D721Med (cell line): ENCODE data around the gene DBX2.
"Not testable (repeated sequence)": the region's sequence is repeated elsewhere in the genome, so short reads cannot be mapped to it uniquely, and the experiment has no call there.

ENCODE experiments used
- DNase-seq: peaks from one replicate; pipeline ENCODE4 v3.0.0; 2011; ENCODE audit warnings: low spot score; ENCODE audit not compliant: insufficient read length
- FAIRE-seq: peaks from 2 replicates; lab custom pipeline; 2011; peaks lifted over from hg19 to GRCh38; lab: Jason Lieb, UNC
- TF ChIP-seq, protein P1 (sequence below): IDR thresholded peaks from 2 replicates; pipeline ENCODE4 v1.5.1; 2012; ENCODE audit warnings: mild to moderate bottlenecking, control low read depth; ENCODE audit not compliant: insufficient read depth; ENCODE audit errors: missing control alignments

The DBX2 gene

DNA sequence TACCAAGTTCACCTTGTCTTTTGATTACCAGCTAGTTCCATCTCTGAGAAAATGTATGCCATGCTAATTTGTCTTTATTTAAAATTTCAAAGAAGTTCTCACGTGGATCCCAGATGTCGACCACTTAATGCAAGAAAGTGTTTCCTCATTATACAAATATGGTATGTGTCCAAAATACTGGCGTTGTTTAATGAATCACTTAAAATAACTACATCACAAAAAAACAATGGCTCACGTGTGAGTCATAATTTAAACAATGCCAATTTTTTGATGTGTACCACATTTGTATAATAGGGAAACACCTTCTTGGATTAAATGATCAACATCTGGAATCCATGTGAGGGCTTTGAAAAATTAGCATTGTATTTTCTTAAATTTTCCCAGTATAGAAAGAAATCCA lies 40.8 kb downstream of the DBX2 start:
- no peak for DNase-seq
- no peak for FAIRE-seq
- TF ChIP-seq, protein P1, sequence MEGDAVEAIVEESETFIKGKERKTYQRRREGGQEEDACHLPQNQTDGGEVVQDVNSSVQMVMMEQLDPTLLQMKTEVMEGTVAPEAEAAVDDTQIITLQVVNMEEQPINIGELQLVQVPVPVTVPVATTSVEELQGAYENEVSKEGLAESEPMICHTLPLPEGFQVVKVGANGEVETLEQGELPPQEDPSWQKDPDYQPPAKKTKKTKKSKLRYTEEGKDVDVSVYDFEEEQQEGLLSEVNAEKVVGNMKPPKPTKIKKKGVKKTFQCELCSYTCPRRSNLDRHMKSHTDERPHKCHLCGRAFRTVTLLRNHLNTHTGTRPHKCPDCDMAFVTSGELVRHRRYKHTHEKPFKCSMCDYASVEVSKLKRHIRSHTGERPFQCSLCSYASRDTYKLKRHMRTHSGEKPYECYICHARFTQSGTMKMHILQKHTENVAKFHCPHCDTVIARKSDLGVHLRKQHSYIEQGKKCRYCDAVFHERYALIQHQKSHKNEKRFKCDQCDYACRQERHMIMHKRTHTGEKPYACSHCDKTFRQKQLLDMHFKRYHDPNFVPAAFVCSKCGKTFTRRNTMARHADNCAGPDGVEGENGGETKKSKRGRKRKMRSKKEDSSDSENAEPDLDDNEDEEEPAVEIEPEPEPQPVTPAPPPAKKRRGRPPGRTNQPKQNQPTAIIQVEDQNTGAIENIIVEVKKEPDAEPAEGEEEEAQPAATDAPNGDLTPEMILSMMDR, result no peak

DNA sequence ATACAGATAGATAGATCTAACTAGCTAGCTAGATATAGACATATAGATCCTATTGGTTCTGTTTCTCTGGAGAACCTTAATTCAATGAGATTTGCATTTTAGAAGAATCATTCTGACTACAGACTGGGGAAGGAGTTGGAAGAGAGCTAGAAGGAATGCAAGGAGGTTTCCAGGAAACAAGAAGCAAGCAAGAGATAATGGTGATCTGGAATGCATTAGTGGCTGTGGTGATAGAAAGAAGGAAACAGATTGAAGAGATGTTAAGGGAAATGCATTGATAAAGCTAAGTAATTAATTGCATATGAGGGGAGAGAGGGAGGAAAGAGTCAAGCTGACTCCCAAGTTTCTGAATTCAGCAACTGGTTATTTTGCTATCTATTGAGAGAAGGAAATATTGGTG lies 42.7 kb downstream of the DBX2 start:
- no peak for DNase-seq
- no peak for FAIRE-seq
- TF ChIP-seq, protein P1, result no peak

DNA sequence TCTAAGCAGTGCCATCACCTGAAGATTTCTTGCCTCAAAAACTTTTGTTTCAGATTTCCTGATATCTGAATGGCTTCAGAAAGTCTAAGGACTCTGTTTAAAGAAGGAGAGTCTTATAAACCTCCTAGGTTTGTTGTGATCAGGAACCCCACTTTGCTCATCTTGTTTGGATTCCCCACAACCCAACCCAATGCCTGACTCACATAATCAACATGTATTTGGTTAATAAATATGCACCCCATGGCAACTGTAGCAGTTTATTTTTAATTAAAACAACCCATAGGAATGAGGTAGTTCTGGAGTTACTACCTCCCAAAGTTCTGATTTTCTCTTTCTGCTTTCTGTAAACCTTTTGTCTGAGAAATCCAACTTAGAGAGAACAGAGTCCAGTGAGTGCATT lies 51.5 kb downstream of the DBX2 start:
- no peak for FAIRE-seq
- TF ChIP-seq, protein P1, result no peak
- no peak for DNase-seq

DNA sequence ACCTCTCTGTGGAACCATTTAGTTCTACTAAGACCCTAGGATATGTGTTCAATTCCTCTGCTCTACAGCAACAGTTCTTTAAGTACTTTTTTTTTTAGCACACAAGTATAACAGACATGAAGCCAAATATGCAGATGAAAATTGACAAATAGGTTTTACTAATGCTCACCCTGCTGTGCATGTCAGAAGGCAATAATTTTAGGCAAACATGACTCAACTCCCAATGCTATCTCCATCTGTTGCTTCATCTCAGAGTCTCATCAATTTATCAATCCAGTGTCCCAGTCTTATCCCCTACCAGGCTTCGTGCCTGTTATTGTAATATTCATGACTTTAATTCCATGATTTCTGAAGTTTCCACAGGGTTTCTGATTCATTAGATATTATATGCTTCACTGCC lies 57.7 kb downstream of the DBX2 start:
- TF ChIP-seq, protein P1, result no peak
- DNase-seq, result no peak
- FAIRE-seq, result no peak

DNA sequence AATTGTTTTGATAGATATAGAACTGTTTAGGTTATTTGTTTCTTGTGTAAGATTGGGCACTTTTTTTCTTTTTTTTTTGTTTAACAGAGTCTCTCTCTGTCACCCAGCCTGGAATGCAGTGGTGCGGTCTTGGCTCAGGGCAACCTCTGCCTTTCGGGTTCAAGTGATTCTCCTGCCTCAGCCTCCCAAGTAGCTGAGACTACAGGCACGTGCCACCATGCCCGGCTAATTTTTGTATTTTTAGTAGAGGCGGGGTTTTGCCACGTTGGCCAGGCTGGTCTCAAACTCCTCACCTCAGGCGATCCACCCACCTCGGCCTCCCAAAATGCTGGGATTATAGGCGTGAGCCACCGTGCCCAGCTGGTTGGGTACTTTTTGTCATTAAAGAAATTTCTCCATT lies 66.0 kb downstream of the DBX2 start:
- DNase-seq, FAIRE-seq: not testable (repeated sequence)

DNA sequence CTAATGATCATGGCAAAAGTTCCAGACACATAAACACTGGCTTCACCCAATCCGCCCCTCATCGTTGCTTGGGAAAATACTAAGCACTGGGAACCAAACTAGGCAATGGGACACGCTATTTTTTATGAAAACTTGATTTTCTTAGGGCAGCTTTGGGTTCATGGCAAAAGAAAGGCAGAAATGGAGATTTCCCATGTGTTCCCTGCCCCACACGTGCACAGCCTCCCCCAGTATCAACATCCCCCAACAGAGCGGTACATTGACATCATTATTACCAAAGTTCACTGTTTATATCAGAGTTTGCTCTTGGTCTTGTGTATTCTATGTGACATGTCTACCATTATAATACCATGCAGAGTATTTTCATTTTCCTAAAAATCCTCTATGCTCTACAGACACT lies 71.0 kb downstream of the DBX2 start:
- no peak for FAIRE-seq
- TF ChIP-seq, protein P1, result no peak
- DNase-seq, result no peak

DNA sequence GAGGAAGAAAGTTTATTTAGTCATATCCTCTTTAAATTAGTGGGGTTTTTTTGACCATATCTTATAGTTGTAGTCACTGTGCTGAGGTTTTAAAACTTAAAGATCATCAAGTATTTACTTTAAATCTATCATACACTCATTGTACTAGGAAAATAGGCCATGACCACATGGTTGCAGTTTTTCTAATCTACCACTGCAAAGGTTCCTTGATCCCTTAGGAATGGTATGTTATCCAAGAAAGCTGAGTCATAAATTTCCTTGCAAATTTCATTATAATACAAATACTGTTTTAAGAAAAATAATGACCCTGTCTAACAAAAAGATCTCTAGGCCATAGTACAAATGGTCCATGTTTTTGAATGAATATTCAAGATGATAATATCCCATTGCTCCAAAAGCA lies 74.7 kb downstream of the DBX2 start:
- no peak for DNase-seq
- FAIRE-seq, result no peak
- TF ChIP-seq, protein P1, result no peak
